DOHH2 (cell line): Measurements from ENCODE around the gene ARID1B.
A peak's percentile ranks its signal among the peaks of the same experiment; 100 is the strongest.

Experiments used
- H3F3A ChIP-seq: fragments of 200-600 bp; sonication (generic), shearing (Covaris generic); 2 replicates; pipeline ENCODE4 v1.6.0; 2016; ENCODE audit warnings: antibody characterized with exemption, mild to moderate bottlenecking; ENCODE audit not compliant: control insufficient read depth, insufficient read depth
- H3K27ac ChIP-seq: fragments of 200-600 bp; sonication (generic); 2 replicates; pipeline ENCODE4 v1.5.1; 2014; ENCODE audit warnings: low read depth, mild to moderate bottlenecking, low read length, moderate library complexity
- H3K27me3 ChIP-seq: fragments of 200-600 bp; sonication (generic); 2 replicates; pipeline ENCODE4 v1.6.1; 2014; ENCODE audit warnings: mild to moderate bottlenecking, low read length, mixed read lengths; ENCODE audit not compliant: control insufficient read depth
- H3K36me3 ChIP-seq: fragments of 200-600 bp; sonication (generic); 2 replicates; pipeline ENCODE4 v1.6.1; 2014; ENCODE audit warnings: mild to moderate bottlenecking, low read length, moderate library complexity, mixed read lengths; ENCODE audit not compliant: control insufficient read depth
- H3K4me1 ChIP-seq: fragments of 200-600 bp; sonication (generic); 2 replicates; pipeline ENCODE4 v1.6.1; 2014; ENCODE audit warnings: mild to moderate bottlenecking, low read length, mixed read lengths; ENCODE audit not compliant: control insufficient read depth
- H3K4me2 ChIP-seq: fragments of 200-600 bp; sonication (generic); 2 replicates; pipeline ENCODE4 v1.6.0; 2014; ENCODE audit warnings: mild to moderate bottlenecking, low read length, moderate library complexity
- H3K4me3 ChIP-seq: fragments of 200-600 bp; sonication (generic); 2 replicates; pipeline ENCODE4 v1.5.1; 2014; ENCODE audit warnings: mild to moderate bottlenecking, low read length, mixed read lengths
- H3K79me2 ChIP-seq: fragments of 200-600 bp; sonication (generic); 2 replicates; pipeline ENCODE4 v1.6.1; 2014; ENCODE audit warnings: mild to moderate bottlenecking, low read length, mixed read lengths; ENCODE audit not compliant: control insufficient read depth
- H3K9me2 ChIP-seq: fragments of 200-600 bp; sonication (generic); replicated peaks from 2 replicates; pipeline ENCODE4 v1.6.1; 2014; ENCODE audit warnings: mild to moderate bottlenecking, low read length, mixed read lengths; ENCODE audit not compliant: control insufficient read depth
- H3K9me3 ChIP-seq: fragments of 200-600 bp; sonication (generic); 2 replicates; pipeline ENCODE4 v1.6.1; 2014; ENCODE audit warnings: antibody characterized with exemption, low read length, mixed read lengths; ENCODE audit not compliant: control insufficient read depth, insufficient read depth
- H4K20me1 ChIP-seq: fragments of 200-600 bp; sonication (generic); 2 replicates; pipeline ENCODE4 v1.6.0; 2014; ENCODE audit warnings: low read depth, mild to moderate bottlenecking, antibody characterized with exemption, low read length, moderate library complexity; ENCODE audit not compliant: control insufficient read depth, insufficient read depth
- CTCF ChIP-seq: fragments of 200-600 bp; sonication (generic); IDR thresholded peaks from one replicate; pipeline ENCODE4 v1.5.1; 2014; ENCODE audit warnings: antibody characterized with exemption, mild to moderate bottlenecking, low read depth, low read length; ENCODE audit not compliant: poor library complexity, severe bottlenecking
- EZH2phosphoT487 ChIP-seq: fragments of 200-600 bp; sonication (generic); IDR thresholded peaks from 2 replicates; pipeline ENCODE4 v1.6.1; 2017; ENCODE audit warnings: borderline replicate concordance, mild to moderate bottlenecking, antibody characterized with exemption, low read length, moderate library complexity, mixed read lengths

The ARID1B gene

GRCh38 chr6:156776840-156777576 is at the start of gene ARID1B:
Gene ARID1B, plus strand, starts transcription at chr6:156777378. Its CDS starts 303 bp downstream, at chr6:156777681.
- TF ChIP-seq CTCF (no peak), EZH2phosphoT487 (no peak)
- H3K9me3 ChIP-seq: no peaks in the 10 kb centered on the region
- H3K27me3 ChIP-seq: no peaks in the 10 kb centered on the region
- peaks cover 36% of the 10 kb centered on the region for H3K4me1 ChIP-seq
- H3F3A ChIP-seq: peaks cover 22% of the 10 kb centered on the region
- H4K20me1 ChIP-seq: peaks cover under 1% of the 10 kb centered on the region; the same call in 1 of the 2 replicates
- peak within 1 kb of the TSS; percentile 95 for H3K27ac ChIP-seq
- H3K9me2 ChIP-seq: no peaks in the 10 kb centered on the region
- peaks cover 60% of the 10 kb centered on the region for H3K79me2 ChIP-seq
- peaks cover 30% of the 10 kb centered on the region for H3K36me3 ChIP-seq
- peak within 1 kb of the TSS; percentile 82 for H3K4me3 ChIP-seq
- peak within 1 kb of the TSS; percentile 89 for H3K4me2 ChIP-seq

DNA sequence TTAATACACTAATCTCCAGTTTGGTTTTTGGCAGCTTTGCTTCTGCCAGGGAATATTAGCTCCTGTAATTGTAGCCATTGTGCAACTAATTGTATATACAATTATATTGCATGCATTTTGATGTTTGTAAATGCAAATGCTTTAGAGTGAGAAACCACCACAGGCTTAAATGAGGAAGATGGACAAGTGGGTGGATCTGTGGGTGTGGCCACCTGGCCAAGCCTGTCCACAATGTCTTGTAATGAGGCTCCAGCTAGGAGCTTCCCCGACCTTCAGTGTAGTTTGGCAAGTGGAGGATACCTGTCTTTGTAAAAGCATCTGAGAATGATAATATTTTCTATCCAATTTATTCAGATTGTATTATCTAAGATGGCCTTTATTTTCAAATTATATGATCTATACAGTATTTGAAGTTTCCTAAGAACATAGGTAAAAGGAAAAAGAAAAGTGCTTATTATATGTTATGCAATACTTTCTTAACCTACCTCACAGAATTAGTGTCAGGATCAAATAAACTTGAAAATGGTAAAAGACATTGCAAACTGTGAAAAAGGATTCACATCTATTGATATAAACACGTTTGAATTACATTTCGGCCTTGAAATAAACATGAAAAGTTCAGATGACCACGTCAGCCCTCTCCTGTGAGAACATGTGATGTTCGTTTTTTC is 49.3 kb upstream of the ARID1B start:
- no peaks in the 10 kb centered on the region for H3K36me3 ChIP-seq
- no peaks in the 10 kb centered on the region for H3F3A ChIP-seq
- no peaks in the 10 kb centered on the region for H4K20me1 ChIP-seq
- no peaks in the 10 kb centered on the region for H3K79me2 ChIP-seq
- H3K4me1 ChIP-seq: peaks cover 48% of the 10 kb centered on the region
- no peak overlapping the region for H3K4me3 ChIP-seq
- no peak overlapping the region for H3K4me2 ChIP-seq
- TF ChIP-seq CTCF: no peak
- TF ChIP-seq EZH2phosphoT487: no peak
- H3K27ac ChIP-seq: no peak overlapping the region
- H3K27me3 ChIP-seq: no peaks in the 10 kb centered on the region
- no peaks in the 10 kb centered on the region for H3K9me2 ChIP-seq
- no peaks in the 10 kb centered on the region for H3K9me3 ChIP-seq

GRCh38 chr6:156729248-156729647 is 47.9 kb upstream of the ARID1B start:
- Histone ChIP-seq H3K4me1 (peaks cover 53% of the 10 kb centered on the region), H3K27ac (no peak overlapping the region), H4K20me1 (no peaks in the 10 kb centered on the region), H3K9me2 (no peaks in the 10 kb centered on the region), H3K4me2 (peak overlapping the region; percentile 41; the same call in 1 of the 2 replicates), H3K9me3 (no peaks in the 10 kb centered on the region), H3K4me3 (peak overlapping the region; percentile 23; the same call in 1 of the 2 replicates), H3K79me2 (no peaks in the 10 kb centered on the region), H3K27me3 (no peaks in the 10 kb centered on the region), H3F3A (peaks cover 2% of the 10 kb centered on the region), H3K36me3 (no peaks in the 10 kb centered on the region)
- TF ChIP-seq CTCF (no peak), EZH2phosphoT487 (no peak)
